OCI-M2 (cell line): ENCODE results near the gene MYL3.
"Not testable (repeated sequence)": the region's sequence is repeated elsewhere in the genome, so short reads cannot be mapped to it uniquely, and the experiment has no call there.

Experiments used
- DNase-seq: peaks from one replicate; lab custom pipeline; 2025; ENCODE audit not compliant: unreplicated experiment; lab: John Stamatoyannopoulos, UW

MYL3 gene

DNA sequence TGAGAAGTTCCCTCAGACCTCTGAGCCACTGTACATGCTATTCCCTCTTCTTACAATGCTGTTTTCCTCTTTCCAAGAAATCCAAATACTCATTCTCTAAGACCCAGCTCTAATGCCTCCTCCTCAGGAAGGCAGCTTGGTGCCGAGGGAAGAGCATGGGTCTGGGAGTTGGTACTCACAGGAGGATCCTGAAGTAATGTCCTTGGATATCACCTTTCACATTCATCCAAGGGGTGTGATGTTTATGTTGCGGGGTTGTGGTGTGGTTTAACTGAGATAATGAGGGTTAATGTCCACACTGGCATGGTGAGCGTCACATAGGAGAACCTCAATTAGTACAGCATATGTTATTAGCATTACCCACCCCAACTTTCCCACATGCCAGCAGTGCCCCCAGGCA lies 31.9 kb downstream of the MYL3 start:
- DNase-seq: no peak

DNA sequence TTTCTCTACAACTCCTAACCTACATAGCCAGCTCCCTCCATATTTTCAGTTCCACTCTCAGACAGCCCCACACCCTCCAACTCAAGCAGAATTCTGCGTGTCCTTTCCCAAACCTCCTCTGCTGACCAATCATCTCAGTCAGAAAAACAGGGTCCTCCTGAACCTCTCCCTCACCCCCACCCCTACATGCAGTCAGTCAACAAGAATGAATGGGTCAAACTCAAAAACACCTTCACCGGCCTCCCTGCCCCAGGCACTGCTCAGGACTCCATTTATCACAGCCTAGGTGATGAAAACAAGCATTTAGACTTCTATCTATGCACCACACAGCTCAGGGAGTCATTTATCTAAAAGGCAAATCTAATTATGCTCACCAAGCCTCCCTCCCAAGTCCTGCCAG lies 32.4 kb downstream of the MYL3 start:
- DNase-seq: no peak

DNA sequence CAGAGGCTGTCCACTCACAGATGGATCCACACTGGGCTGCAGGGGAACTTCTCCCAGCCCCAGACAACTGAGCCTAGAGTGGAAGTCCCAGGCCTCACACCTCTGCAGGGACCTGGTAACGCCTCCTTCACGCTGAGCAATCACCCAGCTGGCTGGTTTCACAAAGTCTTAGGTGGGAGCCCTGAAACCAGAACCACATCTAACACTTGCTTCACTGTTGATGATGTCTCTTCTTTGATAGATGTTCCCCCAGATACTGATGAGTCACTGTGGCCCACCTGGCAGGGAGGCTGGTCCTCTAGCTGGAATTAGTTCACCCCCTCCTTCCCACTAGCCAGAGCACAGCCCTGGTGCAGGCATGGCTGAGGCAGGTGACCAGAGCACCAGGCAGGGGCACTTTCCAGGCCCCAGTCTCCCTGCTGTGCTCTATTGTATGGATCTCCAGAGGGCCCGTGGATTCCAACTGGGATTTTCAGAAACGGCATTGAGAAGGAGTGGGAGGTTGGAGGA lies 33.5 kb downstream of the MYL3 start:
- DNase-seq: no peak

DNA sequence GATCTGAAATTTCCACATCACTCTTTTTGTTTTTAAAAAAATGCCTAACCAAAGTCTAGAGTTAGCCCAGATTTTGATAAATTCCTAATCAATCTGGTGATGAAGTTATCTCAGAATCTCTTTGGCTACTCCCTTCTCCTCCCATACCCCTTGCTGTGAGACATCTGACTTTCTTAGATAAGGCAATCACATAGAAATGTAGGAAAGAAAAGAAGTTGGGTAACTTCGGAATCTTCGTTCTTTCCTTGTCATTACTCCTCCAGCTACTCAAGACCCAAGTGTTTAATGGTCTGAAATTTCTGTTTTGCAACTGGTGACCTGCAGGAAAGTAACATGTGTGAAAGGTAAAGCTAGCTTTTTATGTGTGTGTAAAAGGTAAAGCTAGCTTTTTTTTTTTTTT lies 37.8 kb downstream of the MYL3 start:
- no peak for DNase-seq

DNA sequence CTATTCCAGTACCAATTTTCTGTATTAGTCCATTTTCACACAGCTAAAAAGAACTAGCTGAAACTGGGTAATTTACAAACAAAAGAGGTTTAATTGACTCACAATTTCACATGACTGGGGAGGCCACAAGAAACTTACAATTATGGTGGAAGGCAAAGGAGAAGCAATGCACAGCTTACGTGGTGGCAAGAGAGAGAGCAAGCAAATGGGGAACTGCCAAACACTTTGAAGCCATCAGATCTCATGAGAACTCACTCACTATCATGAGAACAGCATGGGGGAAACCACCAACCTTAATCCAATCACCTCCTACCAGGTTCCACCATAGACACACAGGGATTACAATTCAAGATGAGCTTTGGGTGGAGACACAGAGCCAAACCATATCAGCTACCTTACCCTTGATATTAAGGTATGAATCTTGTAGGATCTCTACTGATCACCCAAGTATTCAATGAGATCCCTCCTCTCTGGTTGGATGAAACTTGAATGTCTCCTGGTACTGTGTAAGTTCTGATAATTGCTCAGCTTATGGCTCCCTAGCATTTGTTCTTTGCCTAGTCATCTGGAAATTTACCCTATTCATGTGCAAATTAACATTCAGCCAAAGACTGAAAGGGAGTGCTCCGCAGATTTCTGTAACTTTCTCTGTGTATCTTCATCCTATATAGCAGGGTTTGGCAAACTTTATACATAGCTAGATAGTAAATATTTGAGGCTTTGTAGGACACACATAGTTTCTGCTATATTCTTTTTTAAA lies 38.9 kb downstream of the MYL3 start:
- DNase-seq: no peak

DNA sequence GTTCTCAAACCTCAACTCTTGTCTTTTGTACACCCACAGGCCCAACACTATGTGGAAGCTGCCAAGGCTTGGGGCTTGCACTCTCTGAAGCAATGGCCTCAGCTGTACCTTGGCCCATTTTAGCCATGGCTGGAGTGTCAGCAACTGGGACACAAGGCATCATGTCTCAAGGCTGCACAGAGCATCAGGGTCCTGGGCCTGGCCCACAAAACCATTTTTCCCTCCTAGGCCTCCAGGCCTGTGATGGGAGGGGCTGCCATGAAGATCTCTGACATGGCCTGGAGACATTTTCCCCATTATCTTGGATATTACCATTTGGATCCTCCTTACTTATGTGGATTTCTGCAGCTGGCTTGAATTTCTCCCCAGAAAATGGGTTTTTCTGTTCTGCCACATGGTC lies 39.9 kb downstream of the MYL3 start:
- DNase-seq: not testable (repeated sequence)

DNA sequence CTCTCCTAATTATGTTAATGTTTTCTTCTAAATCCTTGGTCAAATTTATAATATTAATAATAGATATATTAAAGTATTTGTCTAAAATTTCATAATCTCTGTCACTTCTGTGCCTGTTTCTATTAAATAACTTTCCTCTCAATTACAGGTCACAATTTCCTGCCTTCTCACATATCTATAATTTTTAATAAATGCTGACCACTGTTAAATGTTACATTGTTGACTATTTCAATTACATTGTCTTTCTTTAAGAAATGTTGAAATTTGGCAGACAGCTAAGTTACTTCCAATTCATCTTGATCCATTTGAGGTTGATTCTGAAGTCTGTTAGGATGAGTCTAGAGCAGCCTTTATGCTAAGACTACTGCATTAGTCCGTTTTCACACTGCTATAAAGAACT lies 41.7 kb downstream of the MYL3 start:
- no peak for DNase-seq

DNA sequence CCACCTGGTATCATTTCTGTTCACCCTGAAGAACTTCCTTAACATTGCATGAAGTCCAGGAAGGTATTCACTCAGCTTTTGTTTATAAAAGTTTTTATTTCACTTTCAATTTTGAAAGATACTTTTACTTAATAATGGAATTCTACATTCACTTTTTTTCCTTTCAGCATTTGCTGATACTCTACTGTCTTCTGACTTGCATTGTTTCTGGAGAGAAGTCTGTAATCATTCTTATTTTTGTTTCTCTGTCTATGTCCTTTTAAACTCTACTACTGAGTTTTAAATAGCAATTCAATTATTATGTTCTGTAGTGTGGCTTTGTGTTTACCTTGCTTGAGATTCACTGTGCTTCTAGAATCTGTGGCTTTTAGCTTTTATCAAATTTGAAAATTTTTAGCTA lies 42.4 kb downstream of the MYL3 start:
- no peak for DNase-seq

DNA sequence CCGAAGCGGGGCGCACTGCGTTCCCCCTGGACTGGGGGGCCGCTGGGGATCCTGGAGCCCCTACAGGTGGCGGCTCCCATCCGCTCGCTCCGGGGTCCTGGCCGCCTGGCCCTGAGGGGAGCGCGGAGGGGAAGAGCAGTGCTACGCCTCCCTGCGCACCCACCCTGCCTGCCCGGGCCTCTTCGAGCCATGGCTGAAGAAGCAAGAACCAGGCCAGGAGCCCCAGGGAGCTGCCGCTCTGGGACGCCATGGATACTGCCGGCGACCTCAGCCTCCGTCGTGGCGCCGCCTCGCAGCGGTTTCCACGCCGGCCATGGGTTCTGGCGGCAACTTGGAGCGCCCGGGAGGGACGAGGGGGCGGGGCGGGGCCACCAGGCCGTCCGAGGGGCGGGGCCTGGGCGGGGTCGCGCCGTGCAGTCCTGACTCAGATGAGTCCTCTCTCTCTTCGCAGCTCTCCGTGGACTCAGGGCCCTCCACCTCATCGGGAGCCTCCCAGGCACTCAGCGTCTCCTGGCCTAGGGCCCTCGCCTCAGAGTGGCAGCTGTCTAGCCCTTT lies 50.9 kb downstream of the MYL3 start:
- no peak for DNase-seq

DNA sequence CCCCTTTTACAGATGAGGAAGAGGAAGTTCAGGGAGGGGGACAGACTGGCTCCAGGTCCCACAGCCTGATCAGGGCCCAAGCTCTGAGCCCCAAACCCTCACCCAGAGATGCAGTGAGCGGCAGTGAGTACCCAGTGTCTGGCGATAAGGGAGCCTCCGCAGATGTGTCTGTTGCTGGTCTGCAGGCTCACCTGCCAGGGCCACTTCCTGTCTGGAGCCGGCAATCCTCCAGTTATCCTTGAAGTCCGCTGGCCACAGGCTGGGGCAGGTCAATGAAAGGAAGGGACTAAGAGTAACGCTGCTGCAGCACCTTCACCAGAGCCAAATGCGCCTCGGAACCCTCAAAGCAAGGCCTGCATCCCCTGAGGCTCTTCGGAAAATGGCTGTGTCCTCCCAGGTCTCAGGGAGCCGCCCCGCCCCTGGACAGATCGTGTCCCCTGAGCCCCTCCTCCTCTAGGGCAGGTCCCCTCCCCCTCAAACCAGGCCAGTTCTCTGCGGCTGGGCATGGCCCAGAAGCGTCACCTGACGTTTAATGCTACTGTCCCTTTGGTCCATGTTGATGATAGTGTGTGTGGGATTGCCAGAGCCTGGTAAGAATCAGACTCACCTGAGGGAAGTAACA lies 51.5 kb downstream of the MYL3 start:
- no peak for DNase-seq

DNA sequence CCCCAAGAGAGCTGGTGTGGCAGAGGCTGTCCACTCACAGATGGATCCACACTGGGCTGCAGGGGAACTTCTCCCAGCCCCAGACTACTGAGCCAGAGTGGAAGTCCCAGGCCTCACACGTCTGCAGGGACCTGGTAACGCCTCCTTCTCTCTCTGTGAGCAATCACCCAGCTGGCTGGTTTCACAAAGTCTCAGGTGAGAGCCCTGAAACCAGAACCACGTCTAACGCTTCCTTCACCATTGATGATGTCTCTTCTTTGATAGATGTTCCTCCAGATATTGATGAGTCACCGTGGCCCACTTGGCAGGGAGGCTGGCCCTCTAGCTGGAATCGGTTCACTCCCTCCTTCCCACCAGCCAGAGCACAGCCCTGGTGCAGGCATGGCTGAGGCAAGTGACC lies 54.5 kb downstream of the MYL3 start:
- DNase-seq: not testable (repeated sequence)
